GM12892 (cell line): ENCODE results near the gene FBXL5.
"Not testable (repeated sequence)": the region's sequence is repeated elsewhere in the genome, so short reads cannot be mapped to it uniquely, and the experiment has no call there.

Experiments used
- DNase-seq: peaks from one replicate; pipeline ENCODE4 v3.0.0; 2011; ENCODE audit not compliant: insufficient read length
- FAIRE-seq: peaks from 2 replicates; lab custom pipeline; 2011; peaks lifted over from hg19 to GRCh38; lab: Jason Lieb, UNC
- POLR2A ChIP-seq: IDR thresholded peaks from 2 replicates; pipeline ENCODE4 v1.6.1; 2011; ENCODE audit warnings: low read depth, low read length, control low read depth
- POLR2AphosphoS5 ChIP-seq: IDR thresholded peaks from 2 replicates; pipeline ENCODE4 v1.6.1; 2011; ENCODE audit warnings: low read depth, low read length, control low read depth
- TAF1 ChIP-seq: IDR thresholded peaks from 2 replicates; pipeline ENCODE4 v1.6.1; 2011; ENCODE audit warnings: low read depth, mild to moderate bottlenecking, control low read depth, low read length, borderline replicate concordance

FBXL5 gene

DNA sequence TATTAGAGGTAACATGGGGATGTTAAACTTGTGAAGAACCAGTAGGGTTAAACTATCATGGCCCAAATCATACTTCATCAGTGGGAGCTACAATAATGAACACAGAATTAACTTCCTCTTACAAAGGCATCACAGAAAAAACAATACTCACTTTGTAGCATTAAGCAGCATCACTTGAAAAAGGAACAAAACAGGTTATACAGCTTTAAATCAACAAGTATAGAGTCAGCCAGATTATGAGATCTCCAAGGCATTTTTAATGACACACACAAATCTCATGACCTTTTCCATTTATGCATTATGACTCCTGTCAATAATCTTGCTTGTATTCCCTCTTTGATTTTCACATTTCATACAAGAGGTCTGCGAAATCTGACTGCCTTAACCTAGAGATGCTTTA is 18.3 kb downstream of the FBXL5 start:
- TF ChIP-seq TAF1 = no peak
- TF ChIP-seq POLR2A = no peak
- TF ChIP-seq POLR2AphosphoS5 = no peak
- peak; percentile 30 for FAIRE-seq
- DNase-seq = no peak

DNA sequence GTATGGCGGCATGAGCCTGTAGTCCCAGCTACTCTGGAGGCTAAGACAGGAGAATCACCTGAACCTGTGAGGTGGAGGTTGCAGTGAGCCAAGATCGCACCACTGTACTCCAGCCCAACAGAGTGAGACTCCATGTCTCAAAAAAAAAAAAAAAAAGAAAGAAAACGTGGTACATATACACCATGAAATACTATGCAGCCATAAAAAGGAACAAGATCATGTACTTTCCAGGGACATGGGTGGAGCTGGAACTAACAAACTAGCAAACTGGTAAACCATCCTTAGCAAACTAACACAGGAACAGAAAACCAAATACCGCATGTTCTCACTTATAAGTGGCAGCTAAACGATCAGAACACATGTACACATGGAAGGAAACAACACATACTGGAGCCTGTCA is 37.8 kb downstream of the FBXL5 start:
- DNase-seq, FAIRE-seq: not testable (repeated sequence)

DNA sequence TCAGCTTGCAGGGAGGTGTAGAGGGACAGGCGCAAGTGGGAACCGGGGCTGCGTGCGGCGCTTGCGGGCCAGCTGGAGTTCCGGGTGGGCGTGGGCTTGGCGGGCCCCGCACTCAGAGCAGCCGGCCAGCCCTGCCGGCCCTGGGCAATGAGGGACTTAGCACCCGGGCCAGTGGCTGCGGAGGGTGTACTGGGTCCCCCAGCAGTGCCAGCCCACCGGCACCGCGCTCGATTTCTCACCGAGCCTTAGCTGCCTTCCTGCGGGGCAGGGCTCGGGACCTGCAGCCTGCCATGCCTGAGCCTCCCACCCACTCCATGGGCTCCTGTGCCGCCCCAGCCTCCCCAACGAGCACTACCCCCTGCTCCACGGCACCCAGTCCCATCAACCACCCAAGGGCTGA is 40.3 kb downstream of the FBXL5 start:
- FAIRE-seq = not testable (repeated sequence)

DNA sequence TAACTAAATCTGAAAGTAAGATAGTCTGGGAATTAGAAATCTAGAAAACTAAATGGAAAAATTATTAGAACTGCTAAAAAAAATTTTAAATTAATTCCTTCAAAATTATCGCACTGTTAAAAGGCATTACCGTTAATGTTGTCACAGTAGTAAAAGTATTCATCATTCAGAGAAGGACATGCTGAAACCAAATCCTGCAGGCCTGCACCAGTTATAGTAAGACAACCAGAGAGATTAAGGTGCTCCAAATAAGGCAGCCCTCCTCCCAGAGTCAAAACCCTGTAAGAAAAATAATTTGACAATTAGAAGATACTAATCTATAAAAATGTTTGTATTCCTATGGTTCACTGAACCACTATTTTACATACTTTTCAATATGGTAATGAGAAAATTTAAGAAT is 43.0 kb downstream of the FBXL5 start:
- DNase-seq = no peak
- FAIRE-seq = no peak
- no peak for TF ChIP-seq TAF1
- no peak for TF ChIP-seq POLR2AphosphoS5
- no peak for TF ChIP-seq POLR2A

More for the DNA sequence above, 40.3 kb downstream of the FBXL5 start:
- not testable (repeated sequence) for DNase-seq

DNA sequence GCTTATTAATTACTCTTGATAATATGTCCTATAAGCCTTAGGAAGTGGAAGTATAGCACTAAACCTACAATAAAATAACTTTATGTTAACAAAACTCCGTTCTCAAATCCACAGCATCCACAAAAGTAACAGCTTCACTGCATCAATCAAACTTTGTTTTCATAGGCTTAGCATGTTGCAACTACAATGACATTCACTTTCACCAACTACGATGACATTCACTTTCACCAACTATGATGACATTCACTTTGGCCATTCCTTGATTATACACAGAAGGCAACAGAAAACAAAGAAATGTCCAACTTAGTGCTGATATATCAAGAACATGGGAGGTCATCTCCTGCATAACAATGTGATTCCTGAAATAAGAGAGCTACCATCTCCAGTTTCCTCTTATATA is 44.3 kb downstream of the FBXL5 start:
- no peak for TF ChIP-seq POLR2AphosphoS5
- DNase-seq = no peak
- FAIRE-seq = no peak

DNA sequence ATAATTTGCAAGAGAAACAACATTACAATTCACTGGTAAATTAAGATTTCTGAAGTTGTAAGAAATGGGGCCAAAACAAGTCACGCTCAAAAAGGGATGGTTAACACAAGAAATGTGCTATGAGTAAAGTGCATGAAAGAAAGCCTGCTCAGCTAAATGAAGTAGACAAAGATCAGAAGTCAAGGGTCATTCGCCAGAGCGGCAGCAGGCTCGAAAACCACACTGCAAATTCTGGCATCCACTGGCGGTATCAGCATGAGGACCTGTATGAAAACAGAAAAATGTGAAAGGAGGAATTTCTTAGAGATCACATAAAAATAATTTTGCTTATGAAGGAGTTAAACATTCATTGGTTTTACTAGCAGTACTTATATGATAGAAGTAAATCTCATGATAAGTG is 49.6 kb downstream of the FBXL5 start:
- no peak for FAIRE-seq
- no peak for TF ChIP-seq POLR2A
- TF ChIP-seq POLR2AphosphoS5 = no peak
- TF ChIP-seq TAF1 = no peak
- DNase-seq = no peak

DNA sequence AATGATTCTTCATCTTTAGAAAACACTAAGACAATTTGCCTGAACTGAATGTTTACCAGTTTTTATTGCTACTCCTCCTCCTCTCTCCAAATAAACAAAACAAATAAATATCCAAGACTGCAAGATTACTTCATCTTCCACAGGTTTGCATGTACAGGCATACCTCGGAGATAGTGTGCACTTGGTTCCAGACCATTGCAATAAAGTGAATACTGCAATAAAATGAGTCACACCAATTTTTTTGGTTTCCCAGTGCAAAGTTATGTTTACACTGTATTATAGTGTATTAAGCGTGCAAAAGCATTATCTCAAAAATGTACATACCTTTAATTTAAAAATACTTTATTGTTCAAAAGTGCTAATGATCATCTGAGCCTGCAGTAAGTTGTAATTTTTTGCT is 53.3 kb downstream of the FBXL5 start:
- no peak for TF ChIP-seq POLR2AphosphoS5
- no peak for TF ChIP-seq TAF1
- no peak for TF ChIP-seq POLR2A
- FAIRE-seq (no peak), DNase-seq (no peak)

DNA sequence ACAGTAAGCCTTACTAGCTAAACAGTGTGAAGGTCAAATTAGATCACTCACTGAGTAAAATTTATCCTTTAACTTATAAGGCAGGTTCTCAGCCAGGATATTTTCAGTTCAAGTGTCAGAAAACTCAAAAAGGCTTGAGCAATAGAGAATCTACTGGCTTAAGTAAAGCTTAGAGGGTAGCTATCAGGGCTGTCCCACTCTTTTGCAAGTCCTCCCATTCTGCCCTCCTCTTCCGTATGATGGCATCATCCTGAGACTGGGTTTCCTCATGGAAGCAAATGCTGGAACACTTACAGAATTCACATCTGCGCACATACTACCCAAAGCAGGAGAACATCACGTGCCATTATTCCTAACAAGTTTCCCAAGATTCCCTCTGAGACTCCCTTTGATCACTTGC is 55.0 kb downstream of the FBXL5 start:
- no peak for TF ChIP-seq TAF1
- TF ChIP-seq POLR2AphosphoS5 = no peak
- TF ChIP-seq POLR2A = no peak
- FAIRE-seq = no peak
- DNase-seq = no peak

DNA sequence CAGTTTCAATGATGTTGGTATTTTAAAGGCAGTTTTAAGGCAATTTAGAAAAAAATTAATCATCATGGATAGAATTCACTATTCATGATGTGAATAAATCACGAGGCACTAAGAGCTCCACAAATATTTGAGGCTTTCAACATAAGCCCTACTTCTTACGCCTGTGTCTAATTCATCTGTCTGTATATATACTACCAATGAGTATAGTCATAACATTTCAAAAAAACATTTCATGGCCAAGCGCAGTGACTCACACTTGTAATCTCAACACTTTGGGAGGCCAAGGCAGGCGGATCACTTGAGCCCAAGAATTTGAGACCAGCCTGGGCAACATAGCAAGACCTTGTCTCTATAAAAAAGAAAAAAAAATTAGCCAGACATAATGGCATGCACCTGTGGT is 56.5 kb downstream of the FBXL5 start:
- DNase-seq = no peak
- no peak for FAIRE-seq
- TF ChIP-seq POLR2AphosphoS5 (no peak), TAF1 (no peak), POLR2A (no peak)

DNA sequence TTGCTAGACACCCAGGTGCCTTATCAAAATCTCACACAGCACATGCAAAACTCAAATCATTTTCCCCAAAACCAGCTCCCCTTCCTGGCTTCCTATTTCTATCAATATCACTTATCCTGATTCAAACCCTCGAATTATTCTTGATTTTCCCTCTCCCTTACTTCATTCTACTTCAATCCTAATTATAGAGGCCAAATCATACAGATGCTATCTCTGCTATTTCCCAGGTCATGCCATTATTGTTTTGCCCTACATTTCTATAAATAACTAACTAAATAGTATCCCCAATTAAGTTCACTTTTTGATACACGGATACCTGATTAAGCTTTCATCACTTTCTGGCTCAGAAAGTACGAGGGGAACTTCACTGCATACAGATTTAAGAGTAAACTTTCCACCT is 62.4 kb downstream of the FBXL5 start:
- TF ChIP-seq POLR2A (no peak), POLR2AphosphoS5 (no peak)
- DNase-seq (no peak), FAIRE-seq (no peak)

DNA sequence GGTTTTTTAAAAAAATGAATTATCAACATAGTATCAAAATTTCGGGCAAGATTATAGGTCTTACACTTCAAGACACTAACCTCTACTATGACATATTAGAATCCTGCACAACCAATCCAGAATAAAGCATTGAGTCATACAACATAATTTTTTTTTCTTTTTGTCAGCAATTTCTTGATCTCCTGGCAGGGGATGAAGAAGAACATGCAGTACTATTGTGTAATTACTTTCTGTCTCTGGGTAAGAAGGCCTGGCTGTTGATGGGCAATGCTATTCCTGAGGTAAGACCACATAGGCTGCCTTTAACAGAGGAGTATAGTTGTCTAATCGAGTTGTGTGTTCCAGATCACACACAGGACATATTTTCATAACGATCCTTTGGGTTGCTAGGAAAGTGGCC is 67.5 kb downstream of the FBXL5 start:
- no peak for TF ChIP-seq POLR2AphosphoS5
- no peak for TF ChIP-seq TAF1
- no peak for TF ChIP-seq POLR2A
- FAIRE-seq = no peak
- DNase-seq = no peak

DNA sequence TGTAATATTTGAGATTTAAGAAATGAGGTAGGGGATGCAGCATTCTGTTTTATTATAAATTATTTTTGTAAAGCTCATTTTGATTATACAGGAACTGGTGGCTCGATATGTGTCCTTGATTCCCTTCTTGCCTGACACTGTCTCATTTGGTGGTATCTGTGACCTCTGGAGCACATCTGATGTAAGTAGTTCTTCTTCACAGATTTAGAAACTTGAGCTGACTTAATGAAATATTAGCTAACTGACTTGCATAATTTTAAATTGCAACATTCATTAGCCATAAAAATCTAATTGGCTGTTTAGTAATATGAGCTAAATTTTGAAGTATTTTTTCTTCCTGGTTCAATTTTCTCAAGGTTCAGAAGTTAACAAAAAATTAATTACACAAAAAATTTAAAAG is 69.1 kb downstream of the FBXL5 start:
- DNase-seq = no peak
- TF ChIP-seq POLR2A = no peak
- FAIRE-seq = no peak

DNA sequence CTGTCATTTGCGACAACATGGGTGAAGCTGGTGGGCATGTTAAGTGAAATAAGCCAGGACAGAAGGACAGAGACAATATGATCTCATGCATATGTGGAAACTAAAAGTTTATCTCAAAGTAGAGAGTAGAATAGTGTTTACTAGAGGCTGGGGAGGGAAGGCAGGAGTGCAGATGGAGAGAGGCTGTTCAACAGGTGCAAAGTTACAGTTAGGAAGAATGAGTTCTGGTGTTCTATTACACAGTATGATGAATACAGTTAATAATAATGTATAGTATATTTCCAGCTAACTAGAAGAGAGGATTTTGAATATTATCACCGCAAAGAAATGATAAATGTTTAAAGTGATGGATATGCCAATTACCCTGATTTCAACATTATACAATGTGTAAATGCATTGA is 69.8 kb downstream of the FBXL5 start:
- no peak for FAIRE-seq
- TF ChIP-seq POLR2AphosphoS5 (no peak), TAF1 (no peak), POLR2A (no peak)
- no peak for DNase-seq

DNA sequence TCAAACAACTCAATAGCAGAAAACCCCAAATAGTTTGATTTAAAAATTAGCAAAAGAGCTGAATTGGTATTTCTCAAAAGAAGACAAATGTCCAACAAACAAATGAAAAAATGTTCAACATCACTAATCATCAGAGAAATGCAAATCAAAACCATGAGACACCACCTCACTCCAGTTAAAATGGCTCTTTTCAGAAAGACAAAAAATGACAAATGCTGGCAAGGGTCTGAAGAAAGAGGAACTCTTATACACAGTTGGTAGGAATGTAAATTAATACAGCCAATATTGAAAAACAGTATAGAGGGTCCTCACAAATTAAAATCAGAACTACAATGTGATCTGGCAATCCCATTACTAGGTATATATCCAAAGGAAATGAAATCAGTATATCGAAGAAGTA is 70.4 kb downstream of the FBXL5 start:
- no peak for TF ChIP-seq POLR2AphosphoS5
- no peak for DNase-seq
- no peak for FAIRE-seq
